Thyroid gland (tissue), 4 donors: ENCODE measurements around the gene PIGZ. TPM values are rescaled to one million over a fixed set of nuclear protein-coding genes. Genes with fewer than 3 reads are reported as not detected.

Source experiments
- DNase-seq, 2 donors: peaks; one replicate each; pipeline ENCODE4 v3.0.0-alpha.2; 2019
- H3K27ac ChIP-seq, 3 donors: fragments of 200-600 bp; sonication (generic); 1 replicate in 2 of 3; 2 replicates in 1 of 3; pipeline ENCODE4 v1.5.1; 2016 to 2019; ENCODE audit warnings: mild to moderate bottlenecking in 1 of 3, moderate library complexity in 1 of 3
- H3K27me3 ChIP-seq: fragments of 200-600 bp; sonication (generic); one replicate; pipeline ENCODE4 v1.5.1; 2019
- H3K36me3 ChIP-seq, 2 donors: fragments of 200-600 bp; sonication (generic); one replicate each; pipeline ENCODE4 v1.5.1; 2016 to 2019
- H3K4me1 ChIP-seq, 2 donors: fragments of 200-600 bp; sonication (generic); one replicate each; pipeline ENCODE4 v1.5.1; 2017 to 2019
- H3K4me3 ChIP-seq, 3 donors: fragments of 200-600 bp; sonication (generic); replicated peaks in 1 of 3; 1 replicate in 2 of 3; 2 replicates in 1 of 3; pipeline ENCODE4 v1.5.1; 2016; ENCODE audit warnings: mild to moderate bottlenecking in 1 of 3
- H3K9me3 ChIP-seq: fragments of 200-600 bp; sonication (generic); one replicate; pipeline ENCODE4 v1.5.1; 2017
- POLR2A ChIP-seq, 2 donors: fragments of 450-650 bp; IDR thresholded peaks; one replicate each; pipeline ENCODE4 v1.6.1; 2017; ENCODE audit warnings: antibody characterized with exemption in 2 of 2, mild to moderate bottlenecking in 2 of 2, moderate library complexity in 1 of 2
- WGBS, 2 donors: methylation state at CpG; one replicate each; pipeline ENCODE4 v1.1.5; 2017; 5-methylcytosine and 5-hydroxymethylcytosine counted together
- intact Hi-C: fragments of 100-400 bp; cut with DNase I; formaldehyde crosslinking; loops from one replicate; pipeline ENCODE4 v1.15.1; 2023
- total RNA-seq, 4 donors: library from RNA; depleted of rRNA; stranded (reverse); fragments of >200 nt; gene quantifications; one replicate each; pipeline ENCODE4 v1.2.3, GENCODE V29; 2016
- TF ChIP-seq, protein P1 (sequence below), 6 experiments: fragments of 200-600 bp in 3 of 6; fragments of 450-650 bp in 3 of 6; sonication (generic) in 3 of 6; IDR thresholded peaks; one replicate each; pipeline ENCODE4 v1.5.1; 2016 to 2019; ENCODE audit warnings: antibody characterized with exemption in 6 of 6, mild to moderate bottlenecking in 2 of 6, inconsistent platforms in 1 of 6, moderate library complexity in 1 of 6

PIGZ gene
- total RNA-seq, 4 donors from 2014 or later = 0.46 to 9.5 (median 6.3) TPM

DNA sequence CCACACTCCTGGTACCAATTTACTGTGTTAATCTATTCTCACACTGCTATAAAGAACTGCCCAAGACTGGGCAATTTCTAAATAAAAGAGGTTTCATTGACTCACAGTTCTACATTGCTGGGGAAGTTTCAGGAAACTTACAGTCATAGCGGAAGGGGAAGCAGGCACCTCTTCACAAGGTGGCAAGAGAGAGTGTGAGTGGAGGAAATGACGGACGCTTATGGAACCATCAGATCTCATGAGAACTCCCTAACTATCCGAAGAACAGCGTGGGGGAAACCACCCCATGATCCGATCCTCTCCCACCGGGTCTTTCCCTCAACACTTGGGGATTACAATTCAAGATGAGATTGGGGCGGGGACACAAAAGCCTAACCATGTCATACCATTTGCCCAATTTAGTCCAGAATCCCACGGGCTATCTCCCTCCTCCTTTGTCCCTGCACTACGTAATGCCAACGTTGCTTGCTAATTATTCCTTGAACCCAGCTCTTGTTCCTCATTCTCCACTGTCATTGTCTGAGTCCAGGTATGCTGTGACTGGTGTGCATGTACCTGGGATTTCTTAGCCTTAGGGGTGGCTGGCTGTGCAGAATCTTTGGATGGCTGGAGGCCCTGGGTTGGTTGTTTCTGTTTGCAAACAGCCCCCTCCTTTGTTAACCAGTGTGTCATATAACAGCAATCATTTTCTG lies 3.4 kb downstream of the PIGZ start:
- no peaks in the 10 kb centered on the region for H3K36me3 ChIP-seq
- WGBS, 2 donors = 85 to 89% methylated on average over 11 of the region's 11 CpGs

DNA sequence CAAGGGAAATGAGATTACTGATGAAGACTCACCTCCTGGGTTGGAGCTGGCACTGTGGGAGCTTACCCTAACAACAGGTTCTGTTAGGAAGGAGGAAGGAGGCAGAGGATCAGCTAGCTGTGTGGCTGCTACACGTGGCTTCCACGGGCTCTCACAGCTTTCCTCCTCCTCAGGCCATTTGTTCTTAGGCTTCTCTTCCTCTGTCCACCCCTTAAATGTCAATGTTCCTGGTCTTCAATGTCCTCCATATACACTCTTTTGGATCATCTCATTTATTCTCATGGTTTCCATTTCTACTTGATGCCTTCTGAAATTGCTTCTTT lies 5.0 kb downstream of the PIGZ start:
- no peaks in the 10 kb centered on the region for H3K27me3 ChIP-seq
- 83 to 88% methylated on average over 2 of the region's 2 CpGs for WGBS, 2 donors
- no peaks in the 10 kb centered on the region for H3K9me3 ChIP-seq
- no peak for TF ChIP-seq POLR2A (IDR thresholded peaks at IDR 0.05)
- TF ChIP-seq, protein P1, sequence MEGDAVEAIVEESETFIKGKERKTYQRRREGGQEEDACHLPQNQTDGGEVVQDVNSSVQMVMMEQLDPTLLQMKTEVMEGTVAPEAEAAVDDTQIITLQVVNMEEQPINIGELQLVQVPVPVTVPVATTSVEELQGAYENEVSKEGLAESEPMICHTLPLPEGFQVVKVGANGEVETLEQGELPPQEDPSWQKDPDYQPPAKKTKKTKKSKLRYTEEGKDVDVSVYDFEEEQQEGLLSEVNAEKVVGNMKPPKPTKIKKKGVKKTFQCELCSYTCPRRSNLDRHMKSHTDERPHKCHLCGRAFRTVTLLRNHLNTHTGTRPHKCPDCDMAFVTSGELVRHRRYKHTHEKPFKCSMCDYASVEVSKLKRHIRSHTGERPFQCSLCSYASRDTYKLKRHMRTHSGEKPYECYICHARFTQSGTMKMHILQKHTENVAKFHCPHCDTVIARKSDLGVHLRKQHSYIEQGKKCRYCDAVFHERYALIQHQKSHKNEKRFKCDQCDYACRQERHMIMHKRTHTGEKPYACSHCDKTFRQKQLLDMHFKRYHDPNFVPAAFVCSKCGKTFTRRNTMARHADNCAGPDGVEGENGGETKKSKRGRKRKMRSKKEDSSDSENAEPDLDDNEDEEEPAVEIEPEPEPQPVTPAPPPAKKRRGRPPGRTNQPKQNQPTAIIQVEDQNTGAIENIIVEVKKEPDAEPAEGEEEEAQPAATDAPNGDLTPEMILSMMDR (IDR thresholded peaks at IDR 0.05) = no peak
- no peak overlapping the region for H3K27ac ChIP-seq
- no peaks in the 10 kb centered on the region for H3K36me3 ChIP-seq
- no peak overlapping the region for H3K4me3 ChIP-seq
- no peak for DNase-seq
- intact Hi-C loops = loop anchor here (10.0 kb wide), 1 partner anchor 119 kb away; no protein-coding TSS in a partner anchor
- H3K4me1 ChIP-seq = peaks cover 5 to 6% of the 10 kb centered on the region in 2 donors

More for the DNA sequence above, 3.4 kb downstream of the PIGZ start:
- intact Hi-C loops = loop anchor here (10.0 kb wide), 1 partner anchor 120 kb away; no protein-coding TSS in a partner anchor
- no peak overlapping the region for H3K27ac ChIP-seq
- TF ChIP-seq, protein P1 (IDR thresholded peaks at IDR 0.05) = no peak
- TF ChIP-seq POLR2A (IDR thresholded peaks at IDR 0.05) = no peak
- H3K27me3 ChIP-seq = no peaks in the 10 kb centered on the region
- DNase-seq = no peak
- H3K4me1 ChIP-seq = peaks cover 6 to 9% of the 10 kb centered on the region in 2 donors
- no peaks in the 10 kb centered on the region for H3K9me3 ChIP-seq
- no peak overlapping the region for H3K4me3 ChIP-seq

DNA sequence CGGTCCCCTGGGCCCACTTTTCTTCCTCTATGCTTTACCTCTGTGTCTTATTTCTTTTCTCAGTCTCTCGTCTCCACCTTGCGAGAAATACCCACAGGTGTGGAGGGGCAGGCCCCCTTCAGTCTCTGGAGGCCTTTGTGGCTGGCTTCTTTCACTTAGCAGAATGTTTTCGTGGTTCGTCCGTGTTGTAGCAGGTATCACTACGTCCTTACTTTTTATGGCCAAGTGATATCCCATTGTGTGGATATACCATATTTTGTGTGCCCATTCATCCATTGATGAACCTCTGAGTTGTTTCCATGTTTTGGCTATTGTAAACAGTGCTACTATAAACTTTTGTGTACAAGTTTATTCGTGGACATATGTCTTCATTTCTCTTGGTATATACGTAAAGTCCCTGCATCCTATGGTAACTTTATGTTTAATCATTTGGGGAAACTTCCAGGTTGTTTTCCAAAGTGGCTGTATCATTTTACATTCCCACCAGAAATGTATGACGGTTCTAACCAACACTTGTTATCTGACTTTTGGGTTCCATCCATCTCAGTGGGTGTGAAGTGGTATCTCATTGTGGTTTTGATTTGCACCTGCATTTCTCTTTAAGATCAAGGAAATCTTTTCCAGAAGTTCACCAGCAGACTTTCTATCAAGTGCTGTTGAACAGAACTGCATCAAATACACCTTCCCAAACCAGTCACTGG lies 5.6 kb downstream of the PIGZ start:
- TF ChIP-seq POLR2A (IDR thresholded peaks at IDR 0.05) = no peak
- TF ChIP-seq, protein P1 (IDR thresholded peaks at IDR 0.05) = no peak
- Histone ChIP-seq H3K9me3 (no peaks in the 10 kb centered on the region), H3K4me3 (no peak overlapping the region), H3K27me3 (no peaks in the 10 kb centered on the region), H3K36me3 (no peaks in the 10 kb centered on the region), H3K4me1 (peaks cover 3% of the 10 kb centered on the region in 2 donors), H3K27ac (no peak overlapping the region)
- DNase-seq = no peak
- 83 to 85% methylated on average over 10 of the region's 10 CpGs for WGBS, 2 donors
- intact Hi-C loops = loop anchor here (10.0 kb wide), 1 partner anchor 118 kb away; no protein-coding TSS in a partner anchor

DNA sequence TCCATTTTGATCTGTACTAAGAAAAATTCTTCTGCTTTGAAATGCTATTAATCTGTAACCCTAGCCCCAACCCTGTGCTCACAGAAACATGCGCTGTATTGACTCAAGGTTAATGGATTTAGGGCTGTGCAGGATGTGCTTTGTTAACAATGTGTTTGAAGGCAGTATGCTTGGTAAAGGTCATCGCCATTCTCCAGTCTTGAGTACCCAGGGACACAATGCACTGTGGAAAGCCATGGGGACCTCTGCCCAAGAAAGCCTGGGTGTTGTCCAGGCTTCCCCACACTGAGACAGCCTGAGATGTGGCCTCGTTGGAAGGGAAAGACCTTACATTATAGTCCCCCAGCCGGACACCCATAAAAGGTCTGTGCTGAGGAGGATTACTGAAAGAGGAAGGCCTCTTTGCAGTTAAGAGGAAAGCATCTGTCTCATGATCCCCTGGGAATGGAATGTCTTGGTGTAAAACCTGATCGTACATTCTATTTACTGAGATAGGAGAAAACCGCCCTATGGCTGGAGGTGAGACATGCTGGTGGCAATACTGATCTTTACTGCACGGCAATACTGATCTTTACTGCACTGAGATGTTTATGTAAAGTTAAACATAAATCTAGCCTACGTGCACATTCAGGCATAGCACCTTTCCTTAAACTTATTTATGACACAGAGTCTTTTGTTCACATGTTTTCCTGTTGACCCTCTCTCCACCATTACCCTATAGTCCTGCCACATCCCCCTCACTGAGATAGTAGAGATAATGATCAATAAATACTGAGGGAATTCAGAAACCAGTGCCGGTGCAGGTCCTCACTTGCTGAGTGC lies 6.3 kb downstream of the PIGZ start:
- no peak overlapping the region for H3K27ac ChIP-seq
- 70 to 76% methylated on average over 9 of the region's 9 CpGs for WGBS, 2 donors
- intact Hi-C loops = loop anchor here (10.0 kb wide), 1 partner anchor 118 kb away; no protein-coding TSS in a partner anchor
- no peaks in the 10 kb centered on the region for H3K9me3 ChIP-seq
- no peak overlapping the region for H3K4me3 ChIP-seq
- no peak for DNase-seq
- H3K27me3 ChIP-seq = no peaks in the 10 kb centered on the region
- H3K4me1 ChIP-seq = no peaks in the 10 kb centered on the region
- no peaks in the 10 kb centered on the region for H3K36me3 ChIP-seq
- TF ChIP-seq, protein P1 (IDR thresholded peaks at IDR 0.05) = no peak
